Stomach (tissue), 9 donors: ENCODE data around the gene BTBD9. TPM values are rescaled to one million over a fixed set of nuclear protein-coding genes. Genes with fewer than 3 reads are reported as not detected.

ENCODE experiments used
- DNase-seq, 2 donors: peaks; one replicate each; pipeline versions ENCODE4 v3.0.0 to v3.0.0-alpha.2; 2013 to 2019
- H3K27ac ChIP-seq, 5 donors: fragments of 200-600 bp in 4 of 5; sonication (generic) in 4 of 5; one replicate each; pipeline ENCODE4 v1.5.1; 2013 to 2019; ENCODE audit warnings: mild to moderate bottlenecking in 1 of 5, moderate library complexity in 1 of 5
- H3K27me3 ChIP-seq, 3 donors: fragments of 200-600 bp; sonication (generic); one replicate each; pipeline ENCODE4 v1.5.1; 2017 to 2019; ENCODE audit warnings: mixed run types in 1 of 3
- H3K36me3 ChIP-seq, 4 donors: fragments of 200-600 bp; sonication (generic); 1 replicate in 3 of 4; 2 replicates in 1 of 4; pipeline ENCODE4 v1.5.1; 2016 to 2019
- H3K4me1 ChIP-seq, 4 donors: fragments of 200-600 bp; sonication (generic); one replicate each; pipeline ENCODE4 v1.5.1; 2016 to 2019
- H3K4me3 ChIP-seq, 4 donors: fragments of 200-600 bp; sonication (generic) in 3 of 4; one replicate each; pipeline ENCODE4 v1.5.1; 2016 to 2019; ENCODE audit warnings: mild to moderate bottlenecking in 1 of 4
- H3K9me3 ChIP-seq, 4 donors: fragments of 200-600 bp; sonication (generic); one replicate each; pipeline ENCODE4 v1.5.1; 2016 to 2019
- CTCF ChIP-seq, 7 experiments: fragments of 450-650 bp in 4 of 7; fragments of 200-600 bp in 3 of 7; sonication (generic) in 3 of 7; IDR thresholded peaks; one replicate each; pipeline ENCODE4 v1.5.1; 2016 to 2019; ENCODE audit warnings: antibody characterized with exemption in 7 of 7, control low read depth in 2 of 7, mild to moderate bottlenecking in 1 of 7
- EP300 ChIP-seq: sonication (generic); formaldehyde crosslinking; IDR thresholded peaks from one replicate; pipeline ENCODE4 v1.6.1; 2017; ENCODE audit warnings: antibody characterized with exemption
- POLR2A ChIP-seq, 4 donors: fragments of 450-650 bp; IDR thresholded peaks; one replicate each; pipeline ENCODE4 v1.6.1; 2016; ENCODE audit warnings: antibody characterized with exemption in 4 of 4, control low read depth in 2 of 4, mild to moderate bottlenecking in 1 of 4, moderate library complexity in 1 of 4
- POLR2AphosphoS5 ChIP-seq, 3 donors: sonication (generic); formaldehyde crosslinking; IDR thresholded peaks; one replicate each; pipeline ENCODE4 v1.6.1; 2016; ENCODE audit warnings: antibody characterized with exemption in 3 of 3
- WGBS, 5 donors: extraction: QIAGEN DNeasy Blood & Tissue Kit in 3 of 5; methylation state at CpG; one replicate each; pipeline versions ENCODE4 v1.1.5 to v1.1.7; 2013 to 2018; 5-methylcytosine and 5-hydroxymethylcytosine counted together
- intact Hi-C: fragments of 100-400 bp; cut with DNase I; formaldehyde crosslinking; loops from one replicate; pipeline ENCODE4 v1.15.1; 2023; ENCODE audit warnings: low total_unique reads
- polyA plus RNA-seq, 3 donors: library from polyadenylated mRNA; stranded (reverse); fragments of 200-250 nt; gene quantifications; one replicate each; pipeline ENCODE4 v1.2.3, GENCODE V29; 2013
- total RNA-seq, 5 donors: library from RNA; depleted of rRNA; stranded (reverse); fragments of >200 nt; gene quantifications; one replicate each; pipeline versions ENCODE4 v1.1.0 to v1.2.3, GENCODE V29; 2014 to 2016
- donor health status: healthy with polysubstance abuse.
- donor health status: Bipolar disorder and iron deficiency.
- donor health status: healthy.

BTBD9 gene
- total and polyA plus RNA-seq, 8 donors, result 1.4 to 90.2 (median 6.8) TPM

DNA sequence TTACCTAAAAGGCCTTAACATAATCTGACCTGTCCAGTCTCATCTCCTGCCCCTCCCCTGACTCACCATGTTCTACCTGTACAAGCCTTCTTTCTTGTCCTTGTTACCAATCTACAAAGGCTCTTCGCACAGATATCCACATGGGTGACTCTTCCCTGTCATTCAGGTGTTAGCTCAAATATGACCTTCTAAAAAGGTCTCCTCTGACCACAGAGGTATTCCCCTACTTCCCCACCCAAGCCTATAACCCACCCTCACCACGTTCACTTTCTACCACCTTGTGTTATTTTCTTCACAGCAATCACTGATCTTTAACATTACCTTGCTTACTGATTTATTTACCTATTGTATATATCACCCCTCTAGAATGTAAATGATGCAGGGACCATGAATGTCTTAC, 96.7 kb downstream of the BTBD9 start:
- TF ChIP-seq EP300, result no peak
- no peaks in the 10 kb centered on the region for H3K9me3 ChIP-seq
- H3K36me3 ChIP-seq, result peaks cover 0 to 9% (median 0%) of the 10 kb centered on the region in 4 donors
- WGBS, 5 donors, result 84 to 95% (median 89%) methylated on average over 2 of the region's 2 CpGs
- DNase-seq, result no peak
- intact Hi-C loops, result no loop called here
- H3K27ac ChIP-seq, result no peak overlapping the region
- no peaks in the 10 kb centered on the region for H3K27me3 ChIP-seq
- H3K4me1 ChIP-seq, result no peaks in the 10 kb centered on the region
- no peak overlapping the region for H3K4me3 ChIP-seq

DNA sequence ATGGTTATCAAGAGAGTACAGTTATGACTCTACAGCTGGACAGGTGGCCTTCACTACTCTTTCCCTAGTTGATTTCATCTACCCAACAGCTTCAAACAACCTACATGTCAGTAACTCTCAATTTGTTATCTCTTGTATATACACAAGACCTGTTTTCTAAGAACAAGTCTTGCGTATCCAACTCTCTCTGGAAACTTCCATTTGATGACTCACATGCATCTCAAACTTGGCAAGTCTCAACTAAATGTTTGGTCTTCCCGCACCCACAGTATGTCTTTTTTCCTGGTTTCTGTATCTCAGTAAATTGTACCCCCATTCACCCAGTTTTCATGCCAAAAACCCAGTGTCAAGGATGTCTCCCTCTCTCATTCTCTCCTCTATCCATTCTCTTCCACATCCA, 97.7 kb downstream of the BTBD9 start:
- H3K36me3 ChIP-seq, result peaks cover 0 to 3% (median 0%) of the 10 kb centered on the region in 4 donors
- H3K27ac ChIP-seq, result no peak overlapping the region
- H3K9me3 ChIP-seq, result no peaks in the 10 kb centered on the region
- intact Hi-C loops, result no loop called here
- H3K4me3 ChIP-seq, result no peak overlapping the region
- no peaks in the 10 kb centered on the region for H3K4me1 ChIP-seq
- TF ChIP-seq EP300 (no peak), POLR2AphosphoS5 (IDR thresholded peaks at IDR 0.05) (no peak), POLR2A (IDR thresholded peaks at IDR 0.05) (no peak), CTCF (IDR thresholded peaks at IDR 0.05) (no peak)
- no peak for DNase-seq
- WGBS, 5 donors, result 66 to 79% (median 76%) methylated on average over 2 of the region's 2 CpGs
- H3K27me3 ChIP-seq, result no peaks in the 10 kb centered on the region

DNA sequence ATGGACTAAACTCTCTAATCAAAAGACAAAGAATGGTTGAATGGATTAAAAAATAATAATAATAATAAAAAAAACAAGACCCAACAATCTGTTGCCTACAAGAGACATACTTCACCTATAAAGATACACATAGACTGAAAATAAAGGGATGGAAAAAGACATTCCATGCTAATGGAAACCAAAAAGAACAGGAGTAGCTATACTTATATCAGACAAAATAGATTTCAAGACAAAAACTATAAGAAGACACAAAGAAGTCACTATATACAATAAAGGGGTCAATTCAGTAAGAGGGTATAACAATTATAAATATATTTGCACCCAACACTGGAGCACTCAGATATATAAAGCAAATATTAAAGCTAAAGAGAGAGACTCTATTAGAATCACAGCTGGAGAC, 106.7 kb downstream of the BTBD9 start:
- no peak for DNase-seq
- Histone ChIP-seq H3K27me3 (no peaks in the 10 kb centered on the region), H3K4me3 (no peak overlapping the region), H3K27ac (no peak overlapping the region), H3K4me1 (no peaks in the 10 kb centered on the region), H3K36me3 (no peaks in the 10 kb centered on the region), H3K9me3 (peaks cover 0 to 3% (median 0%) of the 10 kb centered on the region in 4 donors)
- no peak for TF ChIP-seq EP300
- intact Hi-C loops, result no loop called here

- TF ChIP-seq POLR2A (IDR thresholded peaks at IDR 0.05) (no peak), EP300 (no peak), CTCF (IDR thresholded peaks at IDR 0.05) (no peak), POLR2AphosphoS5 (IDR thresholded peaks at IDR 0.05) (no peak)
- Histone ChIP-seq H3K27me3 (no peaks in the 10 kb centered on the region), H3K27ac (no peak overlapping the region), H3K4me3 (no peak overlapping the region), H3K4me1 (no peaks in the 10 kb centered on the region), H3K36me3 (peaks cover 0 to 7% (median 2%) of the 10 kb centered on the region in 4 donors), H3K9me3 (peaks cover 0 to 8% (median 6%) of the 10 kb centered on the region in 4 donors)
- intact Hi-C loops, result no loop called here
- DNase-seq, result no peak
- WGBS, 5 donors, result 76 to 91% (median 88%) methylated on average over 3 of the region's 3 CpGs
Observed at GRCh38 chr6:38531134-38531533, 108.6 kb downstream of the BTBD9 start.

GRCh38 chr6:38528196-38528965, 111.3 kb downstream of the BTBD9 start:
- TF ChIP-seq EP300 (no peak), POLR2AphosphoS5 (IDR thresholded peaks at IDR 0.05) (no peak), POLR2A (IDR thresholded peaks at IDR 0.05) (no peak)
- intact Hi-C loops, result no loop called here
- Histone ChIP-seq H3K4me3 (no peak overlapping the region), H3K4me1 (peaks cover 0 to 4% (median 0%) of the 10 kb centered on the region in 4 donors), H3K27me3 (no peaks in the 10 kb centered on the region), H3K36me3 (peaks cover 0 to 14% (median 5%) of the 10 kb centered on the region in 4 donors), H3K9me3 (peaks cover 0 to 14% (median 10%) of the 10 kb centered on the region in 4 donors), H3K27ac (no peak overlapping the region)
- no peak for DNase-seq
- 89 to 97% (median 91%) methylated on average over 5 of the region's 5 CpGs for WGBS, 5 donors

- no peak for TF ChIP-seq POLR2A (IDR thresholded peaks at IDR 0.05)
- no peak for TF ChIP-seq POLR2AphosphoS5 (IDR thresholded peaks at IDR 0.05)
- TF ChIP-seq EP300, result no peak
- no peak for TF ChIP-seq CTCF (IDR thresholded peaks at IDR 0.05)
- intact Hi-C loops, result no loop called here
- no peak for DNase-seq
- Histone ChIP-seq H3K27me3 (no peaks in the 10 kb centered on the region), H3K4me3 (no peak overlapping the region), H3K9me3 (peaks cover 0 to 14% (median 10%) of the 10 kb centered on the region in 4 donors), H3K4me1 (peaks cover 0 to 4% (median 0%) of the 10 kb centered on the region in 4 donors), H3K36me3 (peaks cover 0 to 14% (median 5%) of the 10 kb centered on the region in 4 donors), H3K27ac (no peak overlapping the region)
- 91 to 100% (median 94%) methylated on average over 1 of the region's 1 CpG for WGBS, 5 donors
Observed at GRCh38 chr6:38527371-38527770, 112.4 kb downstream of the BTBD9 start.
